HL-60 (cell line): ENCODE data around the gene COBL.

Experiments used
- DNase-seq, 2 experiments: peaks; one replicate each; pipeline ENCODE4 v3.0.0-alpha.2; 2010 to 2020; ENCODE audit warnings: low read depth in 1 of 2, low spot score in 1 of 2
- H3K27ac ChIP-seq: fragments of 250-450 bp; sonication (Bioruptor Pico); replicated peaks from 2 replicates; pipeline ENCODE4 v1.5.1; 2020; ENCODE audit warnings: mild to moderate bottlenecking, moderate library complexity
- H3K27me3 ChIP-seq: fragments of 250-450 bp; sonication (Bioruptor Pico); 2 replicates; pipeline ENCODE4 v1.5.1; 2021; ENCODE audit warnings: mild to moderate bottlenecking, moderate library complexity; ENCODE audit not compliant: insufficient read depth, poor library complexity, severe bottlenecking
- H3K4me3 ChIP-seq: replicated peaks from 2 replicates; pipeline ENCODE4 v1.5.1; 2011; ENCODE audit warnings: mild to moderate bottlenecking, control low read depth, low read length; ENCODE audit not compliant: insufficient read depth
- GABPA ChIP-seq: IDR thresholded peaks from 2 replicates; pipeline ENCODE4 v1.6.1; 2012; ENCODE audit warnings: low read depth
- POLR2AphosphoS5 ChIP-seq: IDR thresholded peaks from 2 replicates; pipeline ENCODE4 v1.6.1; 2012; ENCODE audit warnings: low read depth
- REST ChIP-seq: IDR thresholded peaks from 2 replicates; pipeline ENCODE4 v1.6.1; 2012; ENCODE audit warnings: low read depth; ENCODE audit not compliant: insufficient replicate concordance
- SPI1 ChIP-seq: IDR thresholded peaks from 2 replicates; pipeline ENCODE4 v1.6.1; 2012; ENCODE audit warnings: low read depth, mild to moderate bottlenecking, borderline replicate concordance
- TF ChIP-seq, protein P1 (sequence below): IDR thresholded peaks from one replicate; pipeline ENCODE4 v1.5.1; 2011; ENCODE audit warnings: low read length, control low read depth, inconsistent platforms; ENCODE audit not compliant: insufficient read depth

Gene COBL

DNA sequence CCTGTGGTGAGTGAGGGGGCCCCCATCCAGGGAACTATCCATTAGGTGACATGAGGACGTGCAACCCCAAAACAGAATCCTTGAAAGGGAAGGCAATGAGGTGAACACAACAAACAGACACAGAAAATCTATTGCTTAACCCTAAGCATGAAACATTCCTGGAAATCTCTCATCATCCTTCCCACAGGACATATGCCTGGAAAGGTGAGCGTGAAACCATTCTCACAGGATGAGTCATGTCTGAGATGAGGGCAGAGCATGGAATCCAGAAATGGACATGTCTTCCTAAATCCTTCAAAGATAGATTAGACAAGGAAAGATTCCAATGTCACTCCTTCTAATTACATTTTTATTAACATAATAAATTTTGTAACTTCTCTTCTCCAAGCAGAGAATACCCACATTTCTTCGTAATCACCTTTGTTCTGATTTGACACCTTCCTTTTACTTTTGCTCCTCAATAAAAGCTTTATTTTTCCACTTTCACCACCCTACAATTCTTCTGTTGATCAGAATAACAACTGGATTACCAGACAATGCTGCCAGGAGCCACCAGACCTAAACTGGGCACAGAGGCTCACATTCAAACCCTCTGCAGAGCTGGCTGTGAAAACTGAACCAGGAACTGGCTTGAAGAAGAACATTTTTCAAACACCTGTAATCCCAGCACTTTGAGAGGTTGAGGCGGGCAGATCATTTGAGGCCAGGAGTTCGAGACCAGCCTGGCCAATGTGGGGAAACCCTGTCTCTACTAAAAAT is 67.2 kb downstream of the COBL start:
- TF ChIP-seq SPI1 (no peak), POLR2AphosphoS5 (no peak), GABPA (no peak), REST (no peak)
- TF ChIP-seq, protein P1, sequence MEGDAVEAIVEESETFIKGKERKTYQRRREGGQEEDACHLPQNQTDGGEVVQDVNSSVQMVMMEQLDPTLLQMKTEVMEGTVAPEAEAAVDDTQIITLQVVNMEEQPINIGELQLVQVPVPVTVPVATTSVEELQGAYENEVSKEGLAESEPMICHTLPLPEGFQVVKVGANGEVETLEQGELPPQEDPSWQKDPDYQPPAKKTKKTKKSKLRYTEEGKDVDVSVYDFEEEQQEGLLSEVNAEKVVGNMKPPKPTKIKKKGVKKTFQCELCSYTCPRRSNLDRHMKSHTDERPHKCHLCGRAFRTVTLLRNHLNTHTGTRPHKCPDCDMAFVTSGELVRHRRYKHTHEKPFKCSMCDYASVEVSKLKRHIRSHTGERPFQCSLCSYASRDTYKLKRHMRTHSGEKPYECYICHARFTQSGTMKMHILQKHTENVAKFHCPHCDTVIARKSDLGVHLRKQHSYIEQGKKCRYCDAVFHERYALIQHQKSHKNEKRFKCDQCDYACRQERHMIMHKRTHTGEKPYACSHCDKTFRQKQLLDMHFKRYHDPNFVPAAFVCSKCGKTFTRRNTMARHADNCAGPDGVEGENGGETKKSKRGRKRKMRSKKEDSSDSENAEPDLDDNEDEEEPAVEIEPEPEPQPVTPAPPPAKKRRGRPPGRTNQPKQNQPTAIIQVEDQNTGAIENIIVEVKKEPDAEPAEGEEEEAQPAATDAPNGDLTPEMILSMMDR = no peak
- DNase-seq = no peak
- no peaks in the 10 kb centered on the region for H3K27me3 ChIP-seq
- no peak overlapping the region for H3K27ac ChIP-seq
- H3K4me3 ChIP-seq = no peak overlapping the region

- no peak for TF ChIP-seq POLR2AphosphoS5
- no peak for TF ChIP-seq GABPA
- TF ChIP-seq, protein P1 = no peak
- TF ChIP-seq REST = no peak
- no peak for TF ChIP-seq SPI1
- H3K4me3 ChIP-seq = no peak overlapping the region
- no peak for DNase-seq
- H3K27ac ChIP-seq = no peak overlapping the region
- H3K27me3 ChIP-seq = no peaks in the 10 kb centered on the region
Measured at GRCh38 chr7:51246258-51247245, 70.1 kb downstream of the COBL start.

DNA sequence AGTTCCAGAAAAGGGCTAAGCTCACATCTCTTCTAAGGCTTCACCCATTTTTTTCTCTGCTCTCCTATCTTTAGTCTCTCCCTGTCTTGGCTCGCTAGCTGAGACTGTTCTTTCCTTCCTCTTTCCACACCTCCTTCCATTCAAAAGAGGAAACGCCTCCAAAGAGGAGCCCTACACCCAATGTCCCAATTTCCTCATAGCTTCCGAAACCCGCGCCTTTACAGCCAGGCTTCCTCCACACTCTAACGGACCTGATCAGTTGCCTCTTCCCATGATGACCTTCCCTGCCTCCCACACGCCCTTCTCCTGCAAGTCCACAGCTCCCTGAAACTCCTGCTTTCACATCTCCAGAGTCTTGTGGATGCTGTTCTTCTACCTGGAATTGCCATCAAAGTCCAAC is 71.7 kb downstream of the COBL start:
- no peak for TF ChIP-seq GABPA
- no peak for TF ChIP-seq REST
- no peak for TF ChIP-seq POLR2AphosphoS5
- TF ChIP-seq SPI1 = peak; percentile 83
- TF ChIP-seq, protein P1 = no peak
- Histone ChIP-seq H3K27ac (no peak overlapping the region), H3K27me3 (no peaks in the 10 kb centered on the region), H3K4me3 (no peak overlapping the region)
- DNase-seq = peak in 1 of 2 experiments; percentile 59
